GM18519 (cell line): ENCODE measurements around the gene POC1A.
"Not testable (repeated sequence)": the region's sequence is repeated elsewhere in the genome, so short reads cannot be mapped to it uniquely, and the experiment has no call there.

Source experiments
- ATAC-seq: cut with Tn5 transposase; IDR thresholded peaks from one replicate; pipeline ENCODE4 v1.9.1; 2021; ENCODE audit warnings: mild to moderate bottlenecking, moderate library complexity; ENCODE audit not compliant: unreplicated experiment, low FRiP score

POC1A gene

GRCh38 chr3:52036222-52036694, 118.0 kb downstream of the POC1A start:
- no peak for ATAC-seq

- ATAC-seq: no peak
These were observed 119.6 kb downstream of the POC1A start for GRCh38 chr3:52034651-52035050.

- ATAC-seq: no peak
These were observed 120.0 kb downstream of the POC1A start for GRCh38 chr3:52034212-52034611.

- ATAC-seq: not testable (repeated sequence)
These were observed 120.5 kb downstream of the POC1A start for GRCh38 chr3:52033748-52034147.

- no peak for ATAC-seq
These were observed 121.4 kb downstream of the POC1A start for GRCh38 chr3:52032702-52033408.

GRCh38 chr3:52031896-52032295, 122.3 kb downstream of the POC1A start:
- no peak for ATAC-seq

GRCh38 chr3:52030714-52031310, 123.4 kb downstream of the POC1A start:
- ATAC-seq: no peak

- no peak for ATAC-seq
These were observed 124.7 kb downstream of the POC1A start for GRCh38 chr3:52029535-52029934.

GRCh38 chr3:52029053-52029452, 125.2 kb downstream of the POC1A start:
- ATAC-seq: no peak

GRCh38 chr3:52028572-52028971, 125.7 kb downstream of the POC1A start:
- ATAC-seq: no peak

- no peak for ATAC-seq
These were observed 128.2 kb downstream of the POC1A start for GRCh38 chr3:52026041-52026440.

- no peak for ATAC-seq
These were observed 128.8 kb downstream of the POC1A start for GRCh38 chr3:52025453-52025852.
